Measurements from ENCODE around the gene DCAF17.

DCAF17 gene

GRCh38 chr2:171531291-171531690, 97.3 kb downstream of the DCAF17 start:
- Histone ChIP-seq H3K27ac (peak overlapping the region; percentile 65 to 72), H3K27me3 (no peaks in the 10 kb centered on the region), H3K9me3 (no peaks in the 10 kb centered on the region), H3K4me1 (peaks cover 0 to 76% (median 33%) of the 10 kb centered on the region in 4 donors), H3K4me3 (peak overlapping the region; percentile 11 to 19), H3K36me3 (peaks cover 0 to 4% (median 0%) of the 10 kb centered on the region in 3 donors)
- no peak for TF ChIP-seq CTCF (IDR thresholded peaks at IDR 0.05)
- DNase-seq = peak; percentile 62 to 80
- intact Hi-C loops (cut with DNase I; ENCODE audit: low total_unique reads) = no loop called here

DNA sequence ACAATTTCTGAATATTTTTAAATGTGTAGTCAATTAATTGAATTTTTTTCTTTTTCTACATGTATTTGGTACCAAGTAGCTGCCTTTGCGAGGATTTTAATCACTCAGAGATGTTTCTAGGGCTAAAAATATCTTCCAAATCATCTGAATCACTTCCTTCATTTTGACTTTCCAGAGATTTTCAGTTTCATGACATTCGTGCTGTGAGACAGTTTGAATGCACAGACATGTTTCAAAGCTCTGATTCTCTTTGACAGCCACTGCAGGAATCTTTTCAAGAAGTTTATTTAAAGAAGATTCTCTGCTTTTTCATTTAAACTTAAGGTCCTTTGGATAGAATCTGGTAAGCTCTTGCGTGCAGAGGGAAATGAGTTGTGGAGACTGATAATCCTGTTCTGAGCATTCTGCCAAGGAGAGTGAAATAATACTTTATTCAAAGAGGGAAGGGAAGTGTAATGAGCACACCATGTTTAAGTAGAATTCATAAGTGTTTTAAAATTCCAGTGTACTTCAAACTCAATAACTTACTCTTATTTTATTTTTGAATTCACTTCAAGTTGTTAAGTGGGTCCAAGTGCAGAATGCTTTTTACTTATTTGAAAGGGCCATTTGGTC, 97.9 kb downstream of the DCAF17 start:
- Histone ChIP-seq H3K27ac (peak overlapping the region; percentile 65 to 72), H3K27me3 (no peaks in the 10 kb centered on the region), H3K4me1 (peaks cover 0 to 76% (median 34%) of the 10 kb centered on the region in 4 donors), H3K4me3 (peak overlapping the region in 1 of 2 donors; percentile 11), H3K36me3 (peaks cover 0 to 4% (median 0%) of the 10 kb centered on the region in 3 donors), H3K9me3 (no peaks in the 10 kb centered on the region)
- no peak for DNase-seq
- intact Hi-C loops (cut with DNase I; ENCODE audit: low total_unique reads) = no loop called here
- no peak for TF ChIP-seq CTCF (IDR thresholded peaks at IDR 0.05)

DNA sequence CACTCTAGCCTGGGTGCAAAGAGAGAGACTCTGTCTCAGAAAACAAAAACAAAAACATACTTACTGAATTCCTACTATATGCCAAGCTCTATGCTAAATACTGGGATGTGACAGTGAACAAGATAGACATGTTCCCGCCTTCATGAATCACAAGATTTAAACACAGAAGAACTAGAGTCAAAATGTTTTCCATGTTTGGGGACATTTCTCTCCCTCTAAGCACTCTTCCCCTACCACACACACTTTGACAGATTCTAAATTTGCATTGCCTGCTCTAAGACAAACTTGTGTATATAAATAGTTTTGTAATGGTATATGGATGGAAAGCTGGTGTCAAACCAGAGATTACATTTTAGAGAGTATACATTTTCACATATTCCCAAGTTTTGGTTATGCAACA, 99.3 kb downstream of the DCAF17 start:
- Histone ChIP-seq H3K27me3 (no peaks in the 10 kb centered on the region), H3K36me3 (peaks cover 0 to 4% (median 0%) of the 10 kb centered on the region in 3 donors), H3K4me3 (no peak overlapping the region), H3K9me3 (no peaks in the 10 kb centered on the region), H3K4me1 (peaks cover 0 to 66% (median 31%) of the 10 kb centered on the region in 4 donors), H3K27ac (no peak overlapping the region)
- intact Hi-C loops (cut with DNase I; ENCODE audit: low total_unique reads) = no loop called here
- TF ChIP-seq CTCF (IDR thresholded peaks at IDR 0.05) = no peak
- no peak for DNase-seq
